Measurements from ENCODE around the gene TBCK.

DNA sequence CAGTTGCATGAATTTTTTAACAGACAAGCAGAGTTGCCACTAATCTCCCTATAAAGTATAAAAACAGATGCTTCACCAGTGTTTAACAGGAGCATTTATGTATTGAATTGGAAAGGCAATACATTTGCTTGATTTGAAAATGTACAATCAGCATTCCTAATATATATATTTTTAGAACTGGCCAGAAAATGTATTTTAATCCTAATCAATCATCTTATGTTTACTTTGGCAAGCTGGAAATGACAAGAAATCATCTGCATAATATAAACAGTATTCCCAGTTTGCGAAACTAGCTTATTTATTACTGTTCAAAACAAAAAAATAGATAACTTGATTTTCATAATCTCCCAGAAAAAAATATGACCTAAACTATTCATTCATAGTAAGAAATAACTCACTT lies 123.9 kb downstream of the TBCK start:
- TF ChIP-seq, protein P1, sequence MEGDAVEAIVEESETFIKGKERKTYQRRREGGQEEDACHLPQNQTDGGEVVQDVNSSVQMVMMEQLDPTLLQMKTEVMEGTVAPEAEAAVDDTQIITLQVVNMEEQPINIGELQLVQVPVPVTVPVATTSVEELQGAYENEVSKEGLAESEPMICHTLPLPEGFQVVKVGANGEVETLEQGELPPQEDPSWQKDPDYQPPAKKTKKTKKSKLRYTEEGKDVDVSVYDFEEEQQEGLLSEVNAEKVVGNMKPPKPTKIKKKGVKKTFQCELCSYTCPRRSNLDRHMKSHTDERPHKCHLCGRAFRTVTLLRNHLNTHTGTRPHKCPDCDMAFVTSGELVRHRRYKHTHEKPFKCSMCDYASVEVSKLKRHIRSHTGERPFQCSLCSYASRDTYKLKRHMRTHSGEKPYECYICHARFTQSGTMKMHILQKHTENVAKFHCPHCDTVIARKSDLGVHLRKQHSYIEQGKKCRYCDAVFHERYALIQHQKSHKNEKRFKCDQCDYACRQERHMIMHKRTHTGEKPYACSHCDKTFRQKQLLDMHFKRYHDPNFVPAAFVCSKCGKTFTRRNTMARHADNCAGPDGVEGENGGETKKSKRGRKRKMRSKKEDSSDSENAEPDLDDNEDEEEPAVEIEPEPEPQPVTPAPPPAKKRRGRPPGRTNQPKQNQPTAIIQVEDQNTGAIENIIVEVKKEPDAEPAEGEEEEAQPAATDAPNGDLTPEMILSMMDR (conservative IDR thresholded peaks at IDR 0.05): no peak
- no peak for TF ChIP-seq ZFX (IDR thresholded peaks at IDR 0.05)
